Stimulated activated CD8-positive, alpha-beta memory T cell treated with anti-CD3 and anti-CD28 coated beads, Interleukin-7, amount 100 ng/mL, for 1 hour (primary cell): ENCODE data around the gene GRIK4.
"Not testable (repeated sequence)": the region's sequence is repeated elsewhere in the genome, so short reads cannot be mapped to it uniquely, and the experiment has no call there.

Experiments used
- DNase-seq, 2 donors: peaks; one replicate each; pipeline ENCODE4 v3.0.0-alpha.2; 2020; ENCODE audit warnings: low read depth in 2 of 2

Gene GRIK4

GRCh38 chr11:120744016-120744994 lies 232.8 kb downstream of the GRIK4 start:
- DNase-seq: no peak

GRCh38 chr11:120746376-120746775 lies 234.8 kb downstream of the GRIK4 start:
- DNase-seq: no peak

- no peak for DNase-seq
Observed at GRCh38 chr11:120746836-120747609, 235.5 kb downstream of the GRIK4 start.

GRCh38 chr11:120747850-120748814 lies 236.6 kb downstream of the GRIK4 start:
- DNase-seq: no peak

DNA sequence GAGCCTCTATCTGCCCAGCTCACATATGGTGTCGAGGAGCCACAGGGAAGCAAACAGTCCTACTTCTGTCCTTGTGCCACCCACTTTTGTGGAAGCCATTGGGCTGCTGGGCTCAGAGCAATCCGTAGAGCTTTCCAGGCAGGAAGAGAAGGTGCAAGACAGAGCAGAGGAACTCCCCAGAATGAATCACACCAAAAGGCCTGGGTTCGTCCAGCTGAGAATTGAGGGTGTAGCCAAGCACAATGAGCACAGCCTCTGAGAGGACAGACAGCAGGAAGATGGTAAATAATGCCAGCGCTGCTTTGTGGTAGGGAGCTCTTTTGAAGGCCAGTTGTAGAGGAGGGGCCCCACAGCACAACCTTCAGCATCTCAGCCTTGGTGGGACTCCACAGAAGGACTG lies 237.8 kb downstream of the GRIK4 start:
- DNase-seq: no peak

DNA sequence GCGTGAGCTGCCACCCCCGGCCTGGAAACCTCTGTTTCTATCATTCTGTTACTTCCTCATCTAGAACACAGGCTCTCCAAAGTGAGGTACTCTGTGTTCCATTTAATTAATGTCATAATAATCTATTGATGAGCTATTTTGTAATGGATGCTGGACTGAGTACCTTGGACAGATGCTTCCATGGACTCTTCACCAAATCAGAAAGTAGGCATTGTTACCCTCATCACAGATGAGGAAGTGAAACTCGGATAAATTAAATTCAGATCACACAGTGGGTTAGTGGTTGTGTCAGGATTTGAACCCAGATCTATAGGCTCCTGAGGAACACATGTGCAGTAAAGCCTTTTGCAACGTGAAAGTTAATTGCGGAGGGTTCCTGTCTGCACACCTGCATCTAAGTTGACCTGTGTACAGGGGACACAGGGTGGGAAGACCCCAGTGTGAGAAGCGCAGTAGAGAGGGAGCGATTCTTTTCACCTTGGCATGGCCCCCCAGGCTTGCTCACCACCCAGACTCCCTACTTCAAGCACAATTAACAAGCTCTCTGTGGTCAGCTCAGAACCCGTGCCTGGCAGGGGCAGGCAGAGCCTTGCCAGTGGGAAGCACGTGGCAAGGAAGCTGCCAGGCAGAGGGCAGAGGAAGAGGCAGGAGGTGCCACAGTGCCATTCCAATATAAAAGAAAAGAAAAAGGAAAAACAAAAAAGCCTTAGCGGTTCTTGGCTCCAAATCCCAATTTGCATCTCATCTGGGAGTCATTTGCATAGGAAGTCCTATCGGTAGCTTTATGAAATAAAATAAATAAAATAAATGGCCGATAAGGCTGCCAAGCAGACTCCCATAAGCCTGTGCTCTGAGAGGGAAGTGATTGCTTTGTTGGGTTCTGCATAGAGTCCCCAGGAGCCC lies 239.3 kb downstream of the GRIK4 start:
- no peak for DNase-seq

DNA sequence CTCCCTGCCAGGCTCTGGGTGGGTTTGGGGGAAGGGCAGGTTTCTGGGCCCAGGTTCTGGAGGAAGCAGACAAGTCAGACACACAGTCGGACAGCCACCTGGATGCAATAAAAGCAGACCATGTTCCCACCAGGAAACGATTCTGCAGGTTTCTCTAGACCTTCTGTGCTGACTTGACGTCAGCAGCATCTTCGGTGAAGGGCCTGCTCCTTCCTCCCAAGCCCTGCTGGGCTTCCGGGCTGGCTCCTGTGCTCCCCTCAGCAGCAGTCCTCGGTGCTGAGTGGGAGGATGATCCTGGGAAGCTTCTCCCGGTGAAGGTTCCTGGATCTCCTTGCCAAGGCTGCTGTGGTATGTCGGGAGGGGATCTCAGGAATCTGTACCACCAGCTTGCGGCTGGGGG lies 240.0 kb downstream of the GRIK4 start:
- DNase-seq: no peak

GRCh38 chr11:120752668-120753067 lies 241.1 kb downstream of the GRIK4 start:
- DNase-seq: no peak

DNA sequence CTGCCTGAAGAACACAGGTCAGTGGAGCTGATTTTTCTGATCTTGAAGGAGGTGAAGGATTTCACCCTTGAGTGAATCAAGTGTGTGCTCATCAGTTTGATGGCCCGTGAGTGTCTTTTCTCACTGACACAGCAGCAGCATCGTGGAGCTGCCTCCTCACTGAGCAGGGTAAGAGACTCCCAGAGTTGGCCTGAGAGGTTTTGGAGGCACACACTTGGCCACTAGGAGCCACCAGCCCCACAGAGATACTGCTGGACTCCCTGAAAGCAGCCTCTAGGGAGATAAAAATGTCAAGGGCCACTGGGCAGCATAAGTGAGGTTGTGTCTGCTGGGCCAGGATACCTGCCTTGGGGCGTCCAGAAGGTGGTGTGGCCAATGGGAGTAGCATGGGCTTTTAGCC lies 245.4 kb downstream of the GRIK4 start:
- no peak for DNase-seq

DNA sequence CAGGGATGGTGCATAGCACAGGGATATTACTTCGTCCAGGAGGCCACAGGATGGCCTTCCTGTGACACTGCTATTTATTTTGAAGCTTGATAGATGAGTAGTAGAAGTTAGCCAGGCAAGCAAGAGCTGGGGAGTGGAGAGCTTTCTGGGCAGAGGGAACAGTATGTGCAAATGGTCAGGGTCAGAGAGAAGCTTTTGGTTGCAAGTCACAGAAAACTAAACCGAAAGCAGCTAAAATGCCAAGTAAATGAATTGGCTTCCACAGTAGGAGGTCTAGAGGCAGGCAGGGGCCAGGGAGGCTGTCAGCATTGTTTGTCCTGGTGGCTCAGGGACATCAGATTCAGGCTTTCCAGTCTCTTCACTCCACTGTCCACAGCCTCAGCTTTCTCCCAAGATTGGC lies 247.5 kb downstream of the GRIK4 start:
- DNase-seq: no peak

DNA sequence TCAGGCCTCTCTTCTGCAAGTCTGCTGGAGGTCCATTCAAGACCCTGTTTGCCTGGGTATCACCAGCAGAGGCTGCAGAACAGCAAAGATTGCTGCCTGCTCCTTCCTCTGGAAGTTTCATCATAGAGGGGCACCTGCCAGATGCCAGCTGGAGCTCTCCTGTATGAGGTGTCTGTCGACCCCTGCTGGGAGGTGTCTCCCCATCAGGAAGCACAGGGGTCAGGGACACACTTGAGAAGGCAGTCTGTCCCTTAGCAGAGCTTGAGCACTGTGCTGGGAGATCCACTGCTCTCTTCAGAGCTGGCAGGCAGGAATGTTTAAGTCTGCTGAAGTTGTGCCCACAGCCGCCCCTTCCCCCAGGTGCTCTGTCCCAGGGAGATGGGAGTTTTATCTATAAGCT lies 254.2 kb downstream of the GRIK4 start:
- not testable (repeated sequence) for DNase-seq

- no peak for DNase-seq
Observed at GRCh38 chr11:120766318-120766717, 254.8 kb downstream of the GRIK4 start.

DNA sequence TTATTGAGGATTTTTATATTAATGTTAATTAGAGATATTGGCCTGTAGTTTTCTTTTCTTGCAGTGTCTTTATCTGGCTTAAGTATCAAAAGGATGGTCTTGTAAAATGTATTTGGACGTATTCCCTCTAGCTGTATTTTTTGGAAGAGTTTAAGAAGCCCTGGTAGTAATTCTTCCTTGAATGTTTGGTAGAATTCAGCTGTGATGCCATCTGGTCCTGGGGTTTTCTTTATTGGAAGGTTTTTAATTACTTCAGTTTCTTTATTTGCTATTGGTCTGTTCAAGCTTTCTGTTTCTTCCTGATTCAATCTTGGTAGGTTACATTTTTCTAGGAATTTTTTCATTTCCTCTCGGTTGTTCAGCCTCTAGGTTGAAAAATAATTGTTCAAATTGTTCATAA lies 257.4 kb downstream of the GRIK4 start:
- no peak for DNase-seq

DNA sequence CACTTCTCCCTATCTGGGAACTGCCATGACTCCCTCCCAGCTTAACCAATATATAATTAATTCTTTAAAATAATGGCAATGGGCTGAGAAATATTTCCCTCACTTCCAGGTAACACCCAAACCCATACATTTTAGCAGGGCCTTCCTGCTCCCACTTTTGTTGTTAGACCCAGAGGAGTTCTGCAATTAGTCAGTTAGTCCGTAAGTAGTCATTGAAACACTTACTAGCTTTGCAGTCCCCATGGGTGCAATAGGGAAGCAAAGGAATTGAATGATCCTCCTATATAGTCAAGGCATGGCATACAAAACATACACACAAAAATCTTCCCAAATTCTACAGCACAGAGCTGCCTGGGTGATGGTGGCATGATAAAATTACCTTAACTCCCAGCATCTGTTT lies 258.4 kb downstream of the GRIK4 start:
- DNase-seq: no peak

- no peak for DNase-seq
Observed at GRCh38 chr11:120771551-120772060, 260.1 kb downstream of the GRIK4 start.

- DNase-seq: no peak
Observed at GRCh38 chr11:120773501-120774031, 262.0 kb downstream of the GRIK4 start.

GRCh38 chr11:120774591-120775386 lies 263.2 kb downstream of the GRIK4 start:
- no peak for DNase-seq

- DNase-seq: no peak
Observed at GRCh38 chr11:120775986-120776951, 264.7 kb downstream of the GRIK4 start.
